ENCODE results near the gene SF3A2. TPM values are rescaled to one million over a fixed set of nuclear protein-coding genes. Genes with fewer than 3 reads are reported as not detected.

SF3A2 gene
- total and polyA plus RNA-seq, 10 of the 15 experiments (the other 5 are each of a cell fraction or from before 2014, with no cell fraction given), result 0.33 to 143 (median 30.6) TPM

DNA sequence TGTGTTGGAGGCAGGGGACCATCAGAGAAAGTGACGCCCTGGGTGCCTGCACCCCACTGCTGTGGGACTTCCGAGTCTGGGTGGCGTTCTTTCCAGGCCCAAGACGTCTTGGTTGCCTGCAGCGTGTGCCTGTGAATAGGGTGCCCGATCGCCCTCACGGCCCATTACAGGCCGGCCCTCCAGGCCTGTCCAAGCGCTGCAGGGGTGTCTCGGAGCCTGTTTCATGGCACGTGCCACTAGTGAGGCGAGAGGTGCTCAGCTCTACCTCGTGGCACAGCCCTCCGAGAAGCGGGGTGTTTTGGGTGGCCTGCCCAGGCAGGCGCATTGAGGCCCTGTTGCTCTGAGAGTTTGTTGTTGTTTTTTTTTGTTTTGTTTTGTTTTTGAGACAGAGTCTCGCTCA, 42.8 kb upstream of the SF3A2 start:
- H3K36me3 ChIP-seq (ENCODE audit: control insufficient read depth in 2 of 2, insufficient read depth in 2 of 2, low read length in 1 of 2), result peaks cover 11 to 70% of the 10 kb centered on the region in 2 experiments; a peak in 3 of 4 replicates
- H2AFZ ChIP-seq (ENCODE audit: control insufficient read depth, low read depth, low read length), result no peak overlapping the region
- ChIA-PET RAD21 (ENCODE audit: unreplicated experiment) (no interaction called here), SMC1A (ENCODE audit: uncharacterized antibody, unreplicated experiment) (no interaction called here), CTCF (no interaction called here), POLR2A (no interaction called here)
- H4K20me1 ChIP-seq (ENCODE audit: control insufficient read depth, insufficient read depth), result no peaks in the 10 kb centered on the region
- no peaks in the 10 kb centered on the region for H3K27me3 ChIP-seq (replicated peaks in 1 of 2; ENCODE audit: control insufficient read depth in 2 of 2, insufficient read depth in 2 of 2, low read length in 1 of 2)
- TF ChIP-seq ZNF207 (IDR thresholded peaks at IDR 0.05; ENCODE audit: borderline replicate concordance) (no peak), DPF2 (IDR thresholded peaks at IDR 0.05) (no peak), RUNX3 (IDR thresholded peaks at IDR 0.05; ENCODE audit: low read length) (no peak)
- TF ChIP-seq, protein P1, sequence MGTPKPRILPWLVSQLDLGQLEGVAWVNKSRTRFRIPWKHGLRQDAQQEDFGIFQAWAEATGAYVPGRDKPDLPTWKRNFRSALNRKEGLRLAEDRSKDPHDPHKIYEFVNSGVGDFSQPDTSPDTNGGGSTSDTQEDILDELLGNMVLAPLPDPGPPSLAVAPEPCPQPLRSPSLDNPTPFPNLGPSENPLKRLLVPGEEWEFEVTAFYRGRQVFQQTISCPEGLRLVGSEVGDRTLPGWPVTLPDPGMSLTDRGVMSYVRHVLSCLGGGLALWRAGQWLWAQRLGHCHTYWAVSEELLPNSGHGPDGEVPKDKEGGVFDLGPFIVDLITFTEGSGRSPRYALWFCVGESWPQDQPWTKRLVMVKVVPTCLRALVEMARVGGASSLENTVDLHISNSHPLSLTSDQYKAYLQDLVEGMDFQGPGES (IDR thresholded peaks at IDR 0.05), result no peak
- TF ChIP-seq, protein P2, sequence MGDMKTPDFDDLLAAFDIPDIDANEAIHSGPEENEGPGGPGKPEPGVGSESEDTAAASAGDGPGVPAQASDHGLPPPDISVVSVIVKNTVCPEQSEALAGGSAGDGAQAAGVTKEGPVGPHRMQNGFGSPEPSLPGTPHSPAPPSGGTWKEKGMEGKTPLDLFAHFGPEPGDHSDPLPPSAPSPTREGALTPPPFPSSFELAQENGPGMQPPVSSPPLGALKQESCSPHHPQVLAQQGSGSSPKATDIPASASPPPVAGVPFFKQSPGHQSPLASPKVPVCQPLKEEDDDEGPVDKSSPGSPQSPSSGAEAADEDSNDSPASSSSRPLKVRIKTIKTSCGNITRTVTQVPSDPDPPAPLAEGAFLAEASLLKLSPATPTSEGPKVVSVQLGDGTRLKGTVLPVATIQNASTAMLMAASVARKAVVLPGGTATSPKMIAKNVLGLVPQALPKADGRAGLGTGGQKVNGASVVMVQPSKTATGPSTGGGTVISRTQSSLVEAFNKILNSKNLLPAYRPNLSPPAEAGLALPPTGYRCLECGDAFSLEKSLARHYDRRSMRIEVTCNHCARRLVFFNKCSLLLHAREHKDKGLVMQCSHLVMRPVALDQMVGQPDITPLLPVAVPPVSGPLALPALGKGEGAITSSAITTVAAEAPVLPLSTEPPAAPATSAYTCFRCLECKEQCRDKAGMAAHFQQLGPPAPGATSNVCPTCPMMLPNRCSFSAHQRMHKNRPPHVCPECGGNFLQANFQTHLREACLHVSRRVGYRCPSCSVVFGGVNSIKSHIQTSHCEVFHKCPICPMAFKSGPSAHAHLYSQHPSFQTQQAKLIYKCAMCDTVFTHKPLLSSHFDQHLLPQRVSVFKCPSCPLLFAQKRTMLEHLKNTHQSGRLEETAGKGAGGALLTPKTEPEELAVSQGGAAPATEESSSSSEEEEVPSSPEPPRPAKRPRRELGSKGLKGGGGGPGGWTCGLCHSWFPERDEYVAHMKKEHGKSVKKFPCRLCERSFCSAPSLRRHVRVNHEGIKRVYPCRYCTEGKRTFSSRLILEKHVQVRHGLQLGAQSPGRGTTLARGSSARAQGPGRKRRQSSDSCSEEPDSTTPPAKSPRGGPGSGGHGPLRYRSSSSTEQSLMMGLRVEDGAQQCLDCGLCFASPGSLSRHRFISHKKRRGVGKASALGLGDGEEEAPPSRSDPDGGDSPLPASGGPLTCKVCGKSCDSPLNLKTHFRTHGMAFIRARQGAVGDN (IDR thresholded peaks at IDR 0.05), result no peak
- H3K4me2 ChIP-seq (ENCODE audit: control insufficient read depth, insufficient read depth), result no peak overlapping the region
- ATAC-seq (no peak), DNase-seq (ENCODE audit: low read depth, low spot score) (no peak), FAIRE-seq (no peak)
- H3K4me3 ChIP-seq, result no peak overlapping the region
- no peaks in the 10 kb centered on the region for H3K4me1 ChIP-seq (ENCODE audit: control insufficient read depth, insufficient read depth, low read length)
- H3K9ac ChIP-seq (ENCODE audit: control insufficient read depth, insufficient read depth, low read length), result no peak overlapping the region
- in situ Hi-C loops (cut with MboI) (no loop called here), intact Hi-C loops (cut with micrococcal nuclease; ENCODE audit: unreplicated experiment) (no loop called here)
- WGBS (ENCODE audit: insufficient coverage, insufficient replicate concordance, low lambda C conversion rate, missing lambda C conversion rate), result 91% methylated on average over 18 of the region's 18 CpGs
- no peak overlapping the region for H3K27ac ChIP-seq (ENCODE audit: control insufficient read depth, insufficient read depth)
- BruUV-seq (replicated peaks), result no TSS peak
- no peaks in the 10 kb centered on the region for H3K9me3 ChIP-seq (replicated peaks; ENCODE audit: control insufficient read depth, insufficient read depth, low read length)
- peaks cover 8% of the 10 kb centered on the region for H3K79me2 ChIP-seq (ENCODE audit: control insufficient read depth, insufficient read depth, low read length)
